ENCODE data around the gene PEX7. TPM values are rescaled to one million over a fixed set of nuclear protein-coding genes. Genes with fewer than 3 reads are reported as not detected.

Gene PEX7
- total and polyA plus RNA-seq, 10 of the 15 experiments (the other 5 are each of a cell fraction or from before 2014, with no cell fraction given) = 0.58 to 12.4 (median 8.8) TPM

DNA sequence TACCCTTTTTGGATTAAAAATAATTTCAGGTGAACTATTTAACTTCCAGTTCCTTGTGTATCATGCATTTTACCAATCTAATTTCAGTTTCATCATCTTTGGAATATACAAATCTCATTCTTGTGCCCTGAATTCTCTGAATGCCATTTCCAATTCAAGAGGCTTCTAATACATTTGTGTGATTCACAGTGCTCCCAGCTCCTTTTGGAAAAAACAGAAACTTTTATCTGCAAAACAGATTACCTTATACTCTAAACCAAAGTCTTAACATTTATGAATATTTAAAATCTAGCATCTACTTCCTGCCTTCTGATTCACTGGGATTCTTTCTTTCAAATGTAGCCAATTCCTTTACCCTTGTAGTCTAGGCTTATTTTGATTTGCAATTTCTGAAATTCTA is 11.1 kb upstream of the PEX7 start:
- ChIA-PET SMC1A (ENCODE audit: uncharacterized antibody, unreplicated experiment) (interaction anchor here (1.2 to 1.3 kb wide), 2 partner anchors 11 to 17 kb away, joined by 3 read pairs; no protein-coding TSS in a partner anchor), RAD21 (ENCODE audit: unreplicated experiment) (no interaction called here), POLR2A (no interaction called here), CTCF (interaction anchor here (0.7 kb wide), 1 partner anchor 165 kb away, joined by 3 read pairs; no protein-coding TSS in a partner anchor)
- BruUV-seq (replicated peaks) = no TSS peak
- Histone ChIP-seq H2AFZ (ENCODE audit: control insufficient read depth, low read depth, low read length) (no peak overlapping the region), H3K4me3 (no peak overlapping the region), H3K36me3 (ENCODE audit: control insufficient read depth in 2 of 2, insufficient read depth in 2 of 2, low read length in 1 of 2) (no peaks in the 10 kb centered on the region), H4K20me1 (ENCODE audit: control insufficient read depth, insufficient read depth) (no peaks in the 10 kb centered on the region), H3K27ac (ENCODE audit: control insufficient read depth, insufficient read depth) (no peak overlapping the region), H3K79me2 (ENCODE audit: control insufficient read depth, insufficient read depth, low read length) (no peaks in the 10 kb centered on the region), H3K4me1 (ENCODE audit: control insufficient read depth, insufficient read depth, low read length) (no peaks in the 10 kb centered on the region), H3K9me3 (replicated peaks; ENCODE audit: control insufficient read depth, insufficient read depth, low read length) (no peaks in the 10 kb centered on the region; the same call in 2 of the 3 replicates), H3K9ac (ENCODE audit: control insufficient read depth, insufficient read depth, low read length) (no peak overlapping the region), H3K4me2 (ENCODE audit: control insufficient read depth, insufficient read depth) (no peak overlapping the region), H3K27me3 (replicated peaks in 1 of 2; ENCODE audit: control insufficient read depth in 2 of 2, insufficient read depth in 2 of 2, low read length in 1 of 2) (no peaks in the 10 kb centered on the region)
- ATAC-seq (no peak), DNase-seq (ENCODE audit: low read depth, low spot score) (no peak), FAIRE-seq (no peak)
- intact Hi-C loops (cut with micrococcal nuclease; ENCODE audit: unreplicated experiment) = no loop called here
- in situ Hi-C loops (cut with MboI) = no loop called here
- TF ChIP-seq STAT1 (conservative IDR thresholded peaks at IDR 0.05) (no peak), EP300 (IDR thresholded peaks at IDR 0.05; ENCODE audit: borderline replicate concordance in 1 of 2, control insufficient read depth in 1 of 2, low read depth in 2 of 2, low read length in 2 of 2) (no peak), ZNF207 (IDR thresholded peaks at IDR 0.05; ENCODE audit: borderline replicate concordance) (no peak), FOXM1 (IDR thresholded peaks at IDR 0.05; ENCODE audit: low read depth, low read length) (no peak), SREBF1 (IDR thresholded peaks at IDR 0.05; ENCODE audit: low read length) (no peak)
- TF ChIP-seq, protein P1, sequence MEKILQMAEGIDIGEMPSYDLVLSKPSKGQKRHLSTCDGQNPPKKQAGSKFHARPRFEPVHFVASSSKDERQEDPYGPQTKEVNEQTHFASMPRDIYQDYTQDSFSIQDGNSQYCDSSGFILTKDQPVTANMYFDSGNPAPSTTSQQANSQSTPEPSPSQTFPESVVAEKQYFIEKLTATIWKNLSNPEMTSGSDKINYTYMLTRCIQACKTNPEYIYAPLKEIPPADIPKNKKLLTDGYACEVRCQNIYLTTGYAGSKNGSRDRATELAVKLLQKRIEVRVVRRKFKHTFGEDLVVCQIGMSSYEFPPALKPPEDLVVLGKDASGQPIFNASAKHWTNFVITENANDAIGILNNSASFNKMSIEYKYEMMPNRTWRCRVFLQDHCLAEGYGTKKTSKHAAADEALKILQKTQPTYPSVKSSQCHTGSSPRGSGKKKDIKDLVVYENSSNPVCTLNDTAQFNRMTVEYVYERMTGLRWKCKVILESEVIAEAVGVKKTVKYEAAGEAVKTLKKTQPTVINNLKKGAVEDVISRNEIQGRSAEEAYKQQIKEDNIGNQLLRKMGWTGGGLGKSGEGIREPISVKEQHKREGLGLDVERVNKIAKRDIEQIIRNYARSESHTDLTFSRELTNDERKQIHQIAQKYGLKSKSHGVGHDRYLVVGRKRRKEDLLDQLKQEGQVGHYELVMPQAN (conservative IDR thresholded peaks at IDR 0.05) = no peak
